HUES64 (cell line): ENCODE measurements around the gene BCAS3.

Experiments
- H3K27ac ChIP-seq: 2 replicates; pipeline ENCODE4 v1.7.0; 2013; ENCODE audit warnings: low read depth, low read length, inconsistent platforms
- H3K27me3 ChIP-seq: 2 replicates; pipeline ENCODE4 v1.6.1; 2013; ENCODE audit warnings: mild to moderate bottlenecking, low read length; ENCODE audit not compliant: insufficient read depth
- H3K36me3 ChIP-seq: 2 replicates; pipeline ENCODE4 v1.6.1; 2013; ENCODE audit warnings: mild to moderate bottlenecking, low read length; ENCODE audit not compliant: insufficient read depth
- H3K4me1 ChIP-seq: 2 replicates; pipeline ENCODE4 v1.6.1; 2013; ENCODE audit warnings: mild to moderate bottlenecking, low read length, moderate library complexity; ENCODE audit not compliant: insufficient read depth
- H3K4me3 ChIP-seq: 2 replicates; pipeline ENCODE4 v1.5.1; 2013; ENCODE audit warnings: mild to moderate bottlenecking, low read length, moderate library complexity
- H3K9ac ChIP-seq: 2 replicates; pipeline ENCODE4 v1.6.1; 2013; ENCODE audit warnings: mild to moderate bottlenecking, low read depth, low read length
- H3K9me3 ChIP-seq: 2 replicates; pipeline ENCODE4 v1.6.1; 2013; ENCODE audit warnings: low read depth, low read length; ENCODE audit not compliant: insufficient read depth
- WGBS: fragments of 150-250, 120-280 bp; methylation state at CpG from one replicate; pipeline ENCODE4 v1.1.7; 2013; ENCODE audit warnings: missing lambda C conversion rate; 5-methylcytosine and 5-hydroxymethylcytosine counted together

Gene BCAS3

DNA sequence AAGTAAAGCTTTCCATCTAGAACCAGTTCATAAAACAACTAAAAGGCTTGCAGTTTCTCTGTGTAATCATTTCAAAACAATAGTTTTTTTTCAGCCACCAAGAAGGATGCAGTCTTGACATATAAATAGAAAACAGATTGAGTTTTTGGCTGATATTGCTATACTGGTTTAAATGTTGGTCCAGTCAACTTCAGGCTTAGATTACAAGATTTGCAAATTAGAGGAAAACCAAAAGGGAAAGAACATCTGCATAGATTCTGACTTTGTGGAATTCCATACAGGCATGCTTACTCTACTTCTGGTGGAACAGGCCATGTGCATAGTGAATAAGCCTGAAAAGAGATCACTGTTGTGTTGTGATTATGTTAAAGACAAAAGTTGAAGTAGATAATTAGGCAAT, 150.3 kb downstream of the BCAS3 start:
- Histone ChIP-seq H3K9me3 (no peaks in the 10 kb centered on the region), H3K27me3 (no peaks in the 10 kb centered on the region), H3K4me3 (no peak overlapping the region), H3K4me1 (no peaks in the 10 kb centered on the region), H3K9ac (no peak overlapping the region), H3K27ac (no peak overlapping the region), H3K36me3 (no peaks in the 10 kb centered on the region)

DNA sequence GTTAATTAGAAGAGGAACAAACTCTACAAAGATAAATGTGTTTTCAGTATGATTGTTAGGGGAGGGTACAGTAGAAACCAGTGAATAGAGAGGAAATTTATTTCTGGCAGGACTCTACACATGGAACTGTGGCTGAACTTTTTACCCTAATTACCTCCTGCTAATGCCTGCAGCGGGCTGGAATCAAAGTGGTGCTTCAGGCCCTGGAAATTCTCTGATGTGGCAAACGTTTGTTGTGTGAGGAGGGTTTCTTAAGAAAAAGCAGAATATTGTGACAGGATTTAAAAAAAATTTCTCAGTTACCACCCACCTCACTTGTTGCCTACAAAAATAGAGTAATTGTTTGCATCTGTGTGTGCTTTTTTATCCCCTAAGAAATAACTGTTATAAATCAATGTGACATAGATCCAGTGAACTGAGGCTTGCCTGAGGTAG, 154.5 kb downstream of the BCAS3 start:
- H3K9ac ChIP-seq, result no peak overlapping the region
- WGBS, result 67% methylated on average over 2 of the region's 2 CpGs
- H3K4me1 ChIP-seq, result no peaks in the 10 kb centered on the region
- no peaks in the 10 kb centered on the region for H3K9me3 ChIP-seq
- H3K36me3 ChIP-seq, result no peaks in the 10 kb centered on the region
- no peaks in the 10 kb centered on the region for H3K27me3 ChIP-seq
- no peak overlapping the region for H3K4me3 ChIP-seq
- H3K27ac ChIP-seq, result no peak overlapping the region

DNA sequence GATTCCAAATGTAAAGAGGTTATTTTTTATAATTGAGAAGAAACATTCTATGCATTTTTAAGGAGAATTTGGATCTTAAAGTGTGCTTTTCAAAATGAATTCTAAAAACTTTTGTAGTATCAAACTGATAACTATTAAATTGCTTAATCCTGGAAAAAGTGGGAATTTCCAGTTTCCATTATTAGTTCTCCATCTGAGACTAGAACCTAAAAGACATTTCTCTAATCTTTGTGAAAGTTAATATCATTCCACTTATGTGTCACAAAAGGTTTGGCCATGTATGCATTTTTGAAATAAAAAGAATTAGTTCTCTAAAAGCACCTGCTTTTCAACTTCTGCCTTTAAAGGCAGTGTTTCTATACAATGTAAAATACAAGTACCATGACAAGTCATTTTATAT, 155.0 kb downstream of the BCAS3 start:
- H3K4me1 ChIP-seq, result no peaks in the 10 kb centered on the region
- no peak overlapping the region for H3K27ac ChIP-seq
- no peaks in the 10 kb centered on the region for H3K36me3 ChIP-seq
- H3K9ac ChIP-seq, result no peak overlapping the region
- H3K4me3 ChIP-seq, result no peak overlapping the region
- H3K27me3 ChIP-seq, result no peaks in the 10 kb centered on the region
- no peaks in the 10 kb centered on the region for H3K9me3 ChIP-seq

DNA sequence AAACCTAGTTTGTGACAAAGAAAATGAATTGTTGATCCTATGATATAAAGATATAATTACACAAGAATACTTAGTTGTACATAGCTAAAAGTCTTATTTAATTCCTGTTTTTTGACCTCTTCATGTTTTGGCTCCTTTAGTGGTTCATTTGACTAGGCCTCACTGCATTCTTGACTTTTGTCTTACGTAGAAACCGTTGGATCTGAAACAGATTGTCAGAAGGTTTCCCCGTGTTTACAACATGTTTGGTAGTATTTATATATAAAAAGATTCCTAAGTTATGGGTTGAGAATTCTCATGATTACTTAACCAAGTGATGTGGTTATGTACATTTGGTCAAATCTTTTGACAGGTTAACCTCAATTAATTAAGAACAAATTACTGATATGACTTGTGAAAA, 162.8 kb downstream of the BCAS3 start:
- H3K27ac ChIP-seq, result no peak overlapping the region
- no peak overlapping the region for H3K9ac ChIP-seq
- no peaks in the 10 kb centered on the region for H3K4me1 ChIP-seq
- no peak overlapping the region for H3K4me3 ChIP-seq
- whole genome bisulfite sequencing, result 86% methylated on average over 2 of the region's 3 CpGs
- H3K27me3 ChIP-seq, result no peaks in the 10 kb centered on the region
- H3K36me3 ChIP-seq, result no peaks in the 10 kb centered on the region
- H3K9me3 ChIP-seq, result no peaks in the 10 kb centered on the region

DNA sequence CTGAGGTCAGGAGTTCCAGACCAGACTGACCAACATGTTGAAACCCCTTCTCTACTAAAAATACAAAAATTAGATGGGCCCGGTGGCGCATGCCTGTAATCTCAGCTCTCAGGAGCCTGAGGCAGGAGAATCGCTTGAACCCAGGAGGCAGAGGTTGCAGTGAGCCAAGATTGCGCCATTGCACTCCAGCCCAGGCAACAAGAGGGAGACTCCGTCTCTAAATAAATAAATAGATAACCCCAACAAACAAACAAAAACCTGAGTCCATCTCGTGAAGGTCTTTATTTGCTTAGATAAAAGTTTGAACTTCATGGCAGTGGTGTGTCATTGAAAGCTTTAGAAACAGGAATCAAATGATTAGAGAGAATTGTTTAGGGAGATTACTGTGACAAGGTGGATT, 167.4 kb downstream of the BCAS3 start:
- Histone ChIP-seq H3K4me3 (no peak overlapping the region), H3K9ac (no peak overlapping the region), H3K27me3 (no peaks in the 10 kb centered on the region), H3K27ac (no peak overlapping the region), H3K4me1 (no peaks in the 10 kb centered on the region), H3K9me3 (no peaks in the 10 kb centered on the region), H3K36me3 (no peaks in the 10 kb centered on the region)
- 90% methylated on average over 6 of the region's 6 CpGs for WGBS

DNA sequence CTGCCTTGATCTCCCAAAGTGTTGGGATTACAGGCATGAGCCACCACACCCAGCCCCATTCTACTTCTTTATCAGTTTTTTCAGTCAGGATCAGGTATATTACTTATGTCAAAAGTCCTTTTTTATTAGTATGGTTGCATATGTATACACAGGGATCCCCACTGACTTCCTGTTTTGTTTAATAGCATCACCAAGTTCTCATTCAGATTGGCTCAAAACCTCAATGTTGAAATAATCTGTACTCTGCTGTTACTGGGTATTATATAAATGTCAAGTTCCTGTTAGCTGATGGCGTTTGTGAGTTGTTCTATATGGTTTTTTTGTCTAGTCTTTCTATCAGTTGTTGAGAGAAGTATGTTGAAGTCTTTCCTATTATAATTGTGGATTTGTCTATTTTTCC, 168.5 kb downstream of the BCAS3 start:
- no peak overlapping the region for H3K4me3 ChIP-seq
- no peaks in the 10 kb centered on the region for H3K4me1 ChIP-seq
- no peak overlapping the region for H3K27ac ChIP-seq
- H3K36me3 ChIP-seq, result no peaks in the 10 kb centered on the region
- 100% methylated on average over 1 of the region's 1 CpG for WGBS
- H3K9ac ChIP-seq, result no peak overlapping the region
- no peaks in the 10 kb centered on the region for H3K9me3 ChIP-seq
- H3K27me3 ChIP-seq, result no peaks in the 10 kb centered on the region

DNA sequence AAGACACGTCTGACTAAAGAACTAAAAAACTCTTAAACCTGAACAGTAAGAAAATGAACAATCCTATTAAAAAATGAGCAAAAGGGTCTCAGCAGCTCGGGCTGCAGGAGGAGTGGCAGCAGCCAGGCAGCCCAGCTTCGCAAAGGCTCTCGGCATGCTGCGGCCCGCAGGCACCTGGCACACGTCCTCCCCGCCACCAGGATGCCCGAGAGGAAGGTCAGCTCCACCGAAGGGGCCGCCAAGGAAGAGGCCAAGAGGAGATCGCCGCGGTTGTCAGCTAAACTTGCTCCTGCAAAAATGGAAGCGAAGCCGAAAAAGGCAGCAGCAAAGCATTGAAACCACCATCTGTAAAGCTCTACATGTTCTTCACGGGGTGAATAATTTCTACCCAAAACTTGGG, 173.5 kb downstream of the BCAS3 start:
- Histone ChIP-seq H3K27ac (no peak overlapping the region), H3K36me3 (no peaks in the 10 kb centered on the region), H3K4me1 (no peaks in the 10 kb centered on the region), H3K27me3 (no peaks in the 10 kb centered on the region), H3K4me3 (no peak overlapping the region), H3K9ac (no peak overlapping the region), H3K9me3 (no peaks in the 10 kb centered on the region)
- WGBS, result 91% methylated on average over 17 of the region's 17 CpGs

DNA sequence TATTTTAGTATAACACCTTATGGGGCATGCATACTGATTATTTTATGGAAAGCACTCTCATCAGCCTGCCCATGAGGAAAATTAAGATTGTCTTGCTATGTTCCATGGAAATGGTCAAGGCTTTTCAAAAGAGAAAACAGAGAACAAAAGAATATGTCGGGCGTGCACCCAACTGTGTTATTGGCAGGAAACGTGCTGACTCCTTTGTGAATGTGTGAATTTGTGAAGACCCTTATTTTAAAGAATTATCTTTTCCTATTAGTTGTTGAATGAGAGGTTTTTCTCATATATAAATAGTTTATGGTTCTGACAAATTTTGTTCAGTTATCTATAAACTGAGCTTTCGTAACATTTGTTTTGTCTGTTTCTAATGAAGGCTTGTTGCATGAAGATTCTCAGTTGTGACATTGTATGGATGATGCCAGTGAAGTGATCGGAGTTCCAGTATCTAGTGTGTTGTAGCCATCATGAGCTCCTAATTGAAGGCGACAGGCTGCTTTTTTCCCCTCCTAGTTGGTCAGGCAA, 180.0 kb downstream of the BCAS3 start:
- Histone ChIP-seq H3K4me3 (no peak overlapping the region), H3K27ac (no peak overlapping the region), H3K36me3 (no peaks in the 10 kb centered on the region), H3K9me3 (no peaks in the 10 kb centered on the region), H3K9ac (no peak overlapping the region), H3K27me3 (no peaks in the 10 kb centered on the region), H3K4me1 (no peaks in the 10 kb centered on the region)
- 92% methylated on average over 5 of the region's 6 CpGs for WGBS

DNA sequence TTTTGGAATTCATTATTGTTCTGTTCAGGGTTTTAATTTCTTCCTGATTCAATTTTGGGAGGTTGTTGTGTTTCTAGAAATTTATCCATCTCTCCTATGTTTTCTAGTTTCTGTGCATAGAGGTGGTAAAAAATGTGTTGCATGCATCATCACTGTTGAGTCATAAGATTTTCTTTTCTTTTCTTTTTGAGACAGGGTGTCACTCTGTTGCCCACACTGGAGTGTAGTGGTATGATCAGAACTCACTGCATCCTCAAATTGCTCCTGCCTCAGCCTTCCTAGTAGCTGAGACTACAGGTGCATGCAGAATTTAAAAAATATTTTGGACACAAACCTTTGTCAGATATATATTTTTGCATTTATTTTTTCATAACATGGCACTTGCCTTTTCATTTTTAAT, 184.8 kb downstream of the BCAS3 start:
- Histone ChIP-seq H3K27me3 (no peaks in the 10 kb centered on the region), H3K4me3 (no peak overlapping the region), H3K9me3 (no peaks in the 10 kb centered on the region), H3K9ac (no peak overlapping the region), H3K4me1 (no peaks in the 10 kb centered on the region), H3K27ac (no peak overlapping the region), H3K36me3 (no peaks in the 10 kb centered on the region)

DNA sequence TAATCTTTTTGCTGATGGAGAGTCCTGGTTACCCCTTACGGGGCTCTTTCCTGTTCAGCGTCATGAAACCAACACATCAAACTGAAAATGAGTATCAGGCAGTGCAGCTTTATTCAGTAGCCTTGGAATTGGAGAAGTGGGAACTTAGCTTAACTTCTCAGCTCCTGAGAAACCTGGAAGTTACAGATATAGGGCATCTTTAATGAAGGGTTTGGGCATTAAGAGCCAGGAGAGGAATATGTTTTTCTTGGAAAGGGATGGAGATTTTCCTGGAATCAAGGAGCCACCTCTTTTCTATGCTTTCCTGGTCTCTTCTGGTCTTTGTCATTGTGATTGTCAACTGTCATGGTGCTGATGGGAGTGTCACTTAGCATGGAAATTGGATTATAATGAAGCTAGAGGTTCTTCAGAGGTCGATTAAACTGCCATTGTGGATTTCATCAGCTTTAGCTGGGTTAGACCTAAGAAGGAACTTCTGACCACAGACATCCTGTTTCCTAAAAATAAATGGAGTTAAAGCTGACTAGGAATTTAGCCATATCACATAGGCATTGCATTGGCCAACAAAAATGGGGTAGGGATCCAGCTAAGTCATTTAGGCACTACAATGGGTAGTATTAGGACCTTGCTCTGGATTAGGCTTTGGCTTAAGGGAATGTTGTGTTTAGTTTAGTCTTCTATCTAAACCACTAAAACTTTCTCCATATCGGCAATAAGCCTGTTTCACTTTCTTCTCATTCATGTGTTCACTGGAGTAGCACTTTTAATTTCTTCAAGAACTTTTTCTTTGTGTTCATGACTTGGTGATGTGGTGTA, 186.4 kb downstream of the BCAS3 start:
- no peak overlapping the region for H3K9ac ChIP-seq
- H3K27me3 ChIP-seq, result no peaks in the 10 kb centered on the region
- WGBS, result 90% methylated on average over 3 of the region's 4 CpGs
- no peaks in the 10 kb centered on the region for H3K9me3 ChIP-seq
- no peaks in the 10 kb centered on the region for H3K36me3 ChIP-seq
- no peak overlapping the region for H3K27ac ChIP-seq
- no peaks in the 10 kb centered on the region for H3K4me1 ChIP-seq
- no peak overlapping the region for H3K4me3 ChIP-seq

DNA sequence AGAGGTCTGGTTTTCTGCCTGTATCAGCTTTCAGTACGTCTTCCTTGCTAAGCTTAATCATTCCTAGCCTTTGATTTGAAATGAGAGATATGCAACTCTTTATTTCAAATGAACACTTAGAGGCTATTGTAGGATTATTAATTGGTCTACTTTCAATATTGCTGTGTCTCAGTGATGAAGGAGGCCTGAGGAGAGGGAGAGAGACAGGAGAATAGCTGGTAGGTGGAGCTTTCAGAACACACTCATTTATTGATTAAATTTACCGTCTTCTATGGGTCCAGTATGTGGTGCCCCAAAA, 187.0 kb downstream of the BCAS3 start:
- Histone ChIP-seq H3K4me3 (no peak overlapping the region), H3K36me3 (no peaks in the 10 kb centered on the region), H3K9me3 (no peaks in the 10 kb centered on the region), H3K27ac (no peak overlapping the region), H3K4me1 (no peaks in the 10 kb centered on the region), H3K9ac (no peak overlapping the region), H3K27me3 (no peaks in the 10 kb centered on the region)
- 100% methylated on average over 2 of the region's 2 CpGs for WGBS

DNA sequence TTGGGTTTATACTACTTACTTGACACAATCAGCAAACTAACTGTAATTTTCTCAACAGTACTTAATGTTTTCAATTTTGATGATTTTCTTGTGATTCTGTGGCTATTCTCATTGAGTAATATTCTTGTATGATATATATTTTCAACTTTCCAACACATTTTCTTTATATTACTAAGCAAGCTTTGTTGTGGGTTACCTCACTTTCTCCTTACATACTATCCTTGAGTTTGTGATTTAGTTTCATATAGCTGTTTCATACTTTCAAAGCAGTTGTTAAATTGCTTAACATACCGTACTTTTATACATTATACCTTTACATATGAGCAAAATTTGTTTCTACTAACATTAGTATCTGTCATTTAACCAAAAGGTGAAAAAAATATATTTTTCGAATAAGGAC, 197.1 kb downstream of the BCAS3 start:
- H3K36me3 ChIP-seq, result no peaks in the 10 kb centered on the region
- H3K9me3 ChIP-seq, result no peaks in the 10 kb centered on the region
- H3K27ac ChIP-seq, result no peak overlapping the region
- no peak overlapping the region for H3K4me3 ChIP-seq
- WGBS, result 100% methylated on average over 1 of the region's 2 CpGs
- H3K27me3 ChIP-seq, result no peaks in the 10 kb centered on the region
- H3K9ac ChIP-seq, result no peak overlapping the region
- no peaks in the 10 kb centered on the region for H3K4me1 ChIP-seq
